HTERT RPE-1 (cell line): Measurements from ENCODE around the gene EZR.
"Not testable (repeated sequence)": the region's sequence is repeated elsewhere in the genome, so short reads cannot be mapped to it uniquely, and the experiment has no call there.

Experiments
- in situ Hi-C: fragments of 300-500 bp; cut with MboI; formaldehyde crosslinking; loops from 4 replicates; pipeline ENCODE4 v1.14.3; 2020; ENCODE audit warnings: low sequenced_read_pairs

EZR gene

GRCh38 chr6:158799051-158799792 lies 19.9 kb downstream of the EZR start:
- in situ Hi-C loops = no loop called here

- in situ Hi-C loops = no loop called here
These were observed 20.9 kb downstream of the EZR start for GRCh38 chr6:158798311-158798710.

- in situ Hi-C loops = no loop called here
These were observed 21.5 kb downstream of the EZR start for GRCh38 chr6:158797331-158798310.

- in situ Hi-C loops = no loop called here
These were observed 22.8 kb downstream of the EZR start for GRCh38 chr6:158796353-158796752.

- in situ Hi-C loops = no loop called here
These were observed 23.7 kb downstream of the EZR start for GRCh38 chr6:158795516-158795915.

GRCh38 chr6:158793432-158793831 lies 25.7 kb downstream of the EZR start:
- in situ Hi-C loops = no loop called here

- in situ Hi-C loops = not testable (repeated sequence)
These were observed 26.7 kb downstream of the EZR start for GRCh38 chr6:158792505-158792904.

- in situ Hi-C loops = no loop called here
These were observed 27.8 kb downstream of the EZR start for GRCh38 chr6:158791274-158791855.

- in situ Hi-C loops = no loop called here
These were observed 29.9 kb downstream of the EZR start for GRCh38 chr6:158789115-158789917.

- in situ Hi-C loops = no loop called here
These were observed 31.8 kb downstream of the EZR start for GRCh38 chr6:158787395-158787794.

- in situ Hi-C loops = no loop called here
These were observed 32.4 kb downstream of the EZR start for GRCh38 chr6:158786645-158787304.

GRCh38 chr6:158785036-158785435 lies 34.1 kb downstream of the EZR start:
- in situ Hi-C loops = no loop called here

GRCh38 chr6:158784505-158784904 lies 34.7 kb downstream of the EZR start:
- in situ Hi-C loops = no loop called here

GRCh38 chr6:158783851-158784250 lies 35.3 kb downstream of the EZR start:
- in situ Hi-C loops = no loop called here

GRCh38 chr6:158783167-158783450 lies 36.1 kb downstream of the EZR start:
- in situ Hi-C loops = no loop called here

GRCh38 chr6:158782432-158783166 lies 36.6 kb downstream of the EZR start:
- in situ Hi-C loops = no loop called here

GRCh38 chr6:158781692-158782373 lies 37.3 kb downstream of the EZR start:
- in situ Hi-C loops = no loop called here

- in situ Hi-C loops = no loop called here
These were observed 38.0 kb downstream of the EZR start for GRCh38 chr6:158780988-158781691.
